Right renal cortex interstitium (tissue), 3 donors: ENCODE measurements around the gene CRIM1. TPM values are rescaled to one million over a fixed set of nuclear protein-coding genes. Genes with fewer than 3 reads are reported as not detected.

Source experiments
- DNase-seq, 3 donors: peaks; one replicate each; pipeline ENCODE4 v3.0.0-alpha.2; 2013; ENCODE audit warnings: low read depth in 3 of 3, low spot score in 2 of 3
- polyA plus RNA-seq, 3 donors: library from polyadenylated mRNA; unstranded; fragments of 120-200 nt; gene quantifications; one replicate each; pipeline ENCODE4 v1.2.1, GENCODE V29; 2013; ENCODE audit not compliant: insufficient read length in 3 of 3

CRIM1 gene
- polyA plus RNA-seq, 3 donors = 91.7 to 97.3 (median 95.7) TPM

- DNase-seq = no peak
Measured at GRCh38 chr2:36509075-36509474, 153.5 kb downstream of the CRIM1 start.

- DNase-seq = no peak
Measured at GRCh38 chr2:36511858-36512603, 156.5 kb downstream of the CRIM1 start.

DNA sequence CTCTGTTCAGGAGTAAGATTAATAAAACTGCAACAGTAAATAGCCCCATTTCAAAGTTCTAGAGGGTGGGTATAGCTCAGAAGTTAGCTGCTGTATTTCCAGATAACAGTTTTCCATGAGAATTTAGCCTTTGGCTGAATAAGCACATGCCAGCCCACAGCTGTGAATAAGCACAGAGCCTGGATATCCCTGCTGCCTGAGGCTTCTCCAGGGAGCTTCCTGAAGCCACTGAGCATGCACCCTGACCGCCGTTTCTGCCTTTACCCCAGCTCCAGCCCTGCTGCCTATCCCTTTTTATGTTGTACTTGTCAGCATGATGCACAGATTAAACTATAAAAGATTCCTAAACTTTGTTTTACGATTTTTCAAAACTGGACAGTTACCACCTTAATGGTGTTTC lies 157.1 kb downstream of the CRIM1 start:
- no peak for DNase-seq

DNA sequence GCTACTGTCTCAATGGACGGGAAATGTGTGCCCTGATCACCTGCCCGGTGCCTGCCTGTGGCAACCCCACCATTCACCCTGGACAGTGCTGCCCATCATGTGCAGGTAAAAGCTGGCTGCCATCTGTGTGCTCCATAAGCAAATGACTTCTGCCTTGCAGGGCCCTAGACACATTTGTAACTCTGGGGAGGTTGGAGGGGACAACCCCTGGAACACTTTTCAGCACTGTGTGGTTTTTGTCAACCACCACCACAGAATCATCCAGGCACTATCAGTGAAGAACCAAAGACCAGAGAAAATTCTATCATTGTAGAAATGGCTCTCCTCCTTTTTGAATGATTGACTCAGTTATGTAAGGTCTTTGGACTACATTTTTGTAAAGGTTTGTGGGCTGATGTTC lies 158.1 kb downstream of the CRIM1 start:
- no peak for DNase-seq

DNA sequence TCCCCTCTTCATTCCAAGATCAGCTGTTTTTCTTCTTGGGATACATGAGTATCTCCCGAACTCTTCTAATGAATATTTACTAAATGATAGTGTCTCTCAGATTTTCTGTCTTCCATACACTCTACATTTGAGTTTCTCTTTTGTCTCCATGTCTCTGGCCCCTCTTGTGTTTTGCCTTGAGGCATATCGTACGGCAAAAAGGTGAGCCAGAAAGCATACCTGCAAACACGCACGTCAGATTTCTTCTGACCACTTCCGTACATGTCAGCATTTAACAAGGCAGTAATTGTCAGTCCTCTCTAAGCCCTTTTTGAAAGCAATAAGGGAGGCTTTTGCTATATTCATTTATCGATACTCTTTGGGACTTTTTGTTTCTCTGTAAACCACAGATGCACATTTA lies 160.0 kb downstream of the CRIM1 start:
- no peak for DNase-seq

GRCh38 chr2:36516136-36516870 lies 160.7 kb downstream of the CRIM1 start:
- no peak for DNase-seq

- no peak for DNase-seq
Measured at GRCh38 chr2:36520431-36520830, 164.9 kb downstream of the CRIM1 start.

DNA sequence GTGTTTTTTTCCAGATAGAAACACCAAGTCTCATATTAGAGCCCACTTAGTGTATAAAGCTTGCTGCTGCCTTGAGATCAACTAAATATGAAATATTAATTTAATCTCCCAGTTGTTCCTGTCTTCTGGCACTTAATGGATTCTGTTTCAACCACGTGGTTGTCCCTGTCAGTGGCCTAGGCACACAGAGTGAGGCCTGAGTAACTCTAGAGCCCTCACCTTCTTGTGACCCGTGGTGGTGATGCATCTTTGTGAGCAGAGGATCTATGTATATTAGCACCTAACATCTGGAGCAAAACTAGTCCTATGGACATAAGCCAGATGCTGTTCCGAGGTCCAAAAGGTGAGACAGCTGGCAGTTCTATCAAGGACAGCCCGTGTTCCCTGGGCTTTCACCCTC lies 167.6 kb downstream of the CRIM1 start:
- DNase-seq = no peak

DNA sequence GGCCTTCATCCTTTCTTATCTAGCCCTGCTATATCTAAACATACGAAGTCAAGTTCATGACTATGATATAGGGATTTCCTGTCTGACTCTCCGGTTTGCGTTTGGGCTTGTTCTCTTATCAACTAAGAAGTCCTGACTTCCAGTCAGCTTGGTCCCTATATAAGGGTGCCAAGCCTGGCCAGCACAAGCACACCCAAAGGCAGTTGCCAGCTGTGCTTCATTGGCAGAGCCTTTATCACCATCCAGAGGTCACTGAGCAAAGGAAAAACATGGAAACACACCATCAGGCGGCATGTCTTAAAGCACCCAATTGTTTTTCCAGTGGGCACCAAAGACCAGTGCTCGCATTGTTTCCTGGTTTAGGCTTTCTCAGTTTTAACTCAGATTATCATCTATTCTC lies 169.7 kb downstream of the CRIM1 start:
- DNase-seq = no peak

GRCh38 chr2:36526226-36526625 lies 170.6 kb downstream of the CRIM1 start:
- DNase-seq = no peak

DNA sequence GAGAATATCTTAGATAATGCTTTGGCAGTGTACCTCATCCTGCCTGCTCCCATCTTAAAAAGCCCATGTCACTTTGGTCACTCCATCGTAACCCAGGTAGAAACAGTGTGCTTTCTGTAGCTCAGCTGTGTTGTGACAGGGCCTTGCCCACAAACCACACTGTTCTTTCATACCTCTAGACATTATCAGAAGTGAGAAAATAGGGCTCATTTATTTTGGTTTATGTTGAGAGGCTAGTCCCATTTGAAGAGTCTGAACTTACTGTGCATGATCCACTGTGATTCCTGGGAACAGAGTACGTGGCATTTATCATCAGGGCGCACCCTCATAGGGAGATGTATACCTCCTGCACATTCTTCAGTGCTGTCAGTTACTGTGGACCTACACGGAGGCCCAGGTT lies 172.7 kb downstream of the CRIM1 start:
- no peak for DNase-seq

DNA sequence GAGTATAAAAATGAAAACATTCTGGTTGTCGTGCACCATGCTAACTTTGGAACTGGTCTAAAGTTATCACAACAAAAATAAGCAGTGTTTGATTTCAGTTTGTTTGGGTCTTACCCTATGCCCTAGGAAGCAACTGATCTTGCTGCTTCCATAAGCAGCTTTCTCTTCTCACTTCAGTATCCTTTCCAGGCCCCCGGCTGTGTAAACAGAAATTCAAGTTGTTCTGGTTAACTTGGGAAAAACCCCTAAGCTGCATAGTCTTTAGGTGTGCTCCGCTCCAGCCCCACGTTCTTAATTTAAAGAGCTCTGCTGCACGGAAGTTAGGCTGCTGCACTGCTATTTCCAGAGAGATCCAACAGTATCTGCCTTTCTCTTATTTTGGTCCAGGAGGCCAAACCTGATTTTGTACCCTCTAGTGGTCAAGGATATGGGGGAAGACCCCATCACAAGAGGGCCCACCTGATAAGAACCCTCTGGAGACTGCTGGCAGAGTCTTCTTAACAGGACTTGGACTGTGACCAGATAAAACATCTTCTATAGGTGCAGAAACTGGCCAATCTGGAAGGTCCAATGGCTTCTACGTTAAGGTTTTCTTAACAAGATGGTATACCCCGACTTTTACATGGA lies 173.3 kb downstream of the CRIM1 start:
- no peak for DNase-seq

DNA sequence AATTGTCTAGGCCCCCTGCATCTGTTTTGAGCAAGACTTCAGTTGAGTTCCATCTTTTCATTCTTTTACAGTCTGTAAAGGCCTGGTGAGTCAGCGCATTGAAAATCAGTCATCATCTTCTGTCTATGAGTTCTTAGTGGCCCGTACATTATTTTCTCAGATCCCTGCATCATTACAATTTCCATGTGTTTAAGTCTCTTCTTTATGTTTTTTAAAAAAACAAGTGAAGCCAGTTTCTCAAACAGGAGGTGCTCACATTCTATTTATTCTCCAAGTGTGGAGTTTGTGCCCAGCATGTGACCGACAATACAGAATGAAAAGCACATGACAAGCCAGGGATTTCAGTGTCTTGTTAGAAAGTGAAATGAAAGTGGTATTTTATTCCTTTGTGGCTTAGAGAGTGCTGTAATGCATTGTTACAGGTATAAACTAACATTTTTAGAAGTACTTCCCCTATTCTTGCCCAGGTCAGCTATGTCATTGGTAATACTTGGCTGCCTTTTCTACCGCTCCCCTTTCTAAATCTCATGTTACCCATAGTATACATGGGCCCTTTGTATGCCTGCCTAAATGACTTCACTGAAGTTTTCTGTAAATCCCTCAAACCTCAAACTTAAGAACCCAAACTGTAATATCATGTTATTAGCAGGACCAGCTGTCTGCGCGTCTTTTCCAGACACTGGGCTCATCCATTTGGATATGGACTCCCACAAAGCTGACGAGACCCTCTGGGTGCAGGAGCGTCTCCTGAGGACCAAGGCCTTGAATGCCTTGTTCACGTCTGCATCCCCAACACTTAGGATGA lies 174.8 kb downstream of the CRIM1 start:
- no peak for DNase-seq

GRCh38 chr2:36530983-36531354 lies 175.4 kb downstream of the CRIM1 start:
- DNase-seq = no peak

- DNase-seq = no peak
Measured at GRCh38 chr2:36534275-36534799, 178.8 kb downstream of the CRIM1 start.

- DNase-seq = no peak
Measured at GRCh38 chr2:36535099-36535498, 179.5 kb downstream of the CRIM1 start.

- no peak for DNase-seq
Measured at GRCh38 chr2:36536776-36537175, 181.2 kb downstream of the CRIM1 start.

GRCh38 chr2:36538335-36538734 lies 182.8 kb downstream of the CRIM1 start:
- no peak for DNase-seq

GRCh38 chr2:36539631-36540030 lies 184.1 kb downstream of the CRIM1 start:
- no peak for DNase-seq

DNA sequence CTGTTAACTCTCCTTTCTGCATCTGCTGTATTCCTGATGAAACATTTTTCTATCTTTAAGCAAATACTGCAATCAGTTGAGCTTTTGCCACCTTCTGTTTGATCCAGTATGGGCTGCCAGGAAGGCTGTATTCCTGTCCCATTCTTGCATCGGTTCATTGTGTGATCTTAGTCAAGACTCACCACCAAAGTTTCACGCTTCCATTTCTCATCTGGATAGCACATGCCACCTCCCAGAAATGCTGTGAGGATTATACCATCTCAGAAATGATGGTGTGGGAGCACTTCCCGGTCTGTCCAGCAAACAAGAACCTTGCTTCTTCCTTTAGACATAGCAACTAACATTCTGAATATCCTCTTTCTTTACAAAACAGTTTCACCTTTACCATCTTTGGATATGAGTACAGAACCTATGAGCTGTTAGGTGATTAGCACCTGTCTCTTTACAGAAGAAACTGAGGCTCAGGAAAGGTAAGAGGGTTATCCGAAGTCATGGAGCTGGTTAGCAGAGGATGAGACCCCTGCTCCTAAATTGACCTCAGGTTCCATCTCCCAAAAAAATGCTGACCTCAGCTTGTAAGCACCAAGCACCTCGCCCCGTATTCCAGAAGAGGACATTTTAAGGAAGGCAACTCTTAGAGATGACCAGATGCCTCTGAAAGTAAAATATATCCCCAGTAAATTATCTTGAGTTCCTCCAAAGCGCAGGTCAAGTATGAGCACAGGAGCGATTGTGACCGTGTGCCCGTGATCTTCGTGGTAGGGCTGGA lies 185.6 kb downstream of the CRIM1 start:
- no peak for DNase-seq
